K562 (cell line): ENCODE data around the gene RFX6. TPM values are rescaled to one million over a fixed set of nuclear protein-coding genes. Genes with fewer than 3 reads are reported as not detected.

Experiments used
- ATAC-seq: fragments of 200-7000 bp; cut with Tn5 transposase; 3 replicates; pipeline ENCODE4 v1.9.1; 2020; ENCODE audit warnings: moderate library complexity
- BruUV-seq: library from RNA; stranded (reverse); fragments of 400-500 nt; replicated peaks from 2 replicates; lab custom pipeline; 2021; lab: Mats Ljungman, UMichigan
- CTCF ChIA-PET: fragments of 300-600 bp; formaldehyde crosslinking; extraction: SDS; loops from one replicate; lab custom pipeline; 2021; ENCODE audit warnings: low intra/inter-chr PET ratio; lab: Yijun Ruan, JAX
- POLR2A ChIA-PET: fragments of 300-600, 350-650 bp; sonication (Branson Sonifier 250); formaldehyde crosslinking; extraction: SDS; loops from one replicate; lab custom pipeline; 2021; ENCODE audit warnings: antibody characterized with exemption, inconsistent platforms; lab: Yijun Ruan, JAX
- DNase-seq, 4 experiments: peaks; one replicate each; pipeline versions ENCODE4 v3.0.0 to v3.0.0-alpha.2; 2011 to 2018; ENCODE audit warnings: low spot score in 3 of 4, mixed read lengths in 3 of 4; ENCODE audit errors: extremely low read depth in 1 of 4
- FAIRE-seq: peaks from 2 replicates; lab custom pipeline; 2011; peaks lifted over from hg19 to GRCh38; lab: Jason Lieb, UNC
- H2AFZ ChIP-seq: 2 replicates; pipeline ENCODE4 v1.6.0; 2011; ENCODE audit warnings: low read depth, low read length, control low read depth, inconsistent platforms
- H3K27ac ChIP-seq: fragments of 200-600 bp; 3 replicates; pipeline ENCODE4 v1.8.0; 2011; ENCODE audit warnings: low read depth, mild to moderate bottlenecking, control low read depth, inconsistent platforms, low read length, moderate library complexity, mixed read lengths; ENCODE audit errors: extremely low read depth
- H3K27me3 ChIP-seq, 2 experiments: fragments of 300-600 bp in 1 of 2; 2 replicates in 1 of 2; 3 replicates in 1 of 2; pipeline versions ENCODE4 v1.6.0 to v1.8.0; 2011; ENCODE audit warnings: inconsistent platforms in 2 of 2, low read length in 2 of 2, mild to moderate bottlenecking in 1 of 2, mixed read lengths in 1 of 2, moderate library complexity in 1 of 2; ENCODE audit not compliant: control insufficient read depth in 2 of 2, insufficient read depth in 2 of 2
- H3K36me3 ChIP-seq: fragments of 300-600 bp; 3 replicates; pipeline ENCODE4 v1.8.0; 2011; ENCODE audit warnings: mild to moderate bottlenecking, low read length, inconsistent platforms; ENCODE audit not compliant: control insufficient read depth, insufficient read depth
- H3K4me1 ChIP-seq, 2 experiments: fragments of 200-600 bp in 1 of 2; replicated peaks in 1 of 2; 2 replicates in 1 of 2; 3 replicates in 1 of 2; pipeline versions ENCODE4 v1.5.1 to v1.8.0; 2011; ENCODE audit warnings: inconsistent platforms in 2 of 2, low read length in 2 of 2, mild to moderate bottlenecking in 1 of 2, mixed read lengths in 1 of 2, moderate library complexity in 1 of 2; ENCODE audit not compliant: control insufficient read depth in 2 of 2, insufficient read depth in 2 of 2
- H3K4me2 ChIP-seq: 2 replicates; pipeline ENCODE4 v1.6.1; 2011; ENCODE audit warnings: low read length, control low read depth, inconsistent platforms, mixed read lengths; ENCODE audit not compliant: insufficient read depth
- H3K4me3 ChIP-seq: fragments of 200-600 bp; sonication (generic), shearing (Covaris generic); 2 replicates; pipeline ENCODE4 v1.5.1; 2016; ENCODE audit warnings: control low read depth, inconsistent platforms
- H3K79me2 ChIP-seq: fragments of 200-600 bp; 3 replicates; pipeline ENCODE4 v1.8.0; 2011; ENCODE audit warnings: low read length, inconsistent platforms; ENCODE audit not compliant: control insufficient read depth, insufficient read depth
- H3K9ac ChIP-seq, 2 experiments: 2 replicates each; pipeline versions ENCODE4 v1.6.0 to v1.6.1; 2011; ENCODE audit warnings: low read depth in 2 of 2, low read length in 2 of 2, control low read depth in 1 of 2, inconsistent platforms in 1 of 2, mild to moderate bottlenecking in 1 of 2, mixed read lengths in 1 of 2; ENCODE audit not compliant: insufficient read depth in 1 of 2
- H3K9me1 ChIP-seq: one replicate; pipeline ENCODE4 v1.6.0; 2011; ENCODE audit warnings: inconsistent platforms, mild to moderate bottlenecking, low read length, moderate library complexity; ENCODE audit not compliant: control insufficient read depth, insufficient read depth
- H3K9me3 ChIP-seq: replicated peaks from 2 replicates; pipeline ENCODE4 v1.5.1; 2011; ENCODE audit warnings: low read depth, low read length, inconsistent platforms; ENCODE audit not compliant: control insufficient read depth, insufficient read depth
- H4K20me1 ChIP-seq: replicated peaks from 2 replicates; pipeline ENCODE4 v1.6.1; 2011; ENCODE audit warnings: low read length, inconsistent platforms, mixed read lengths; ENCODE audit not compliant: control insufficient read depth, insufficient read depth
- CEBPB ChIP-seq: fragments of 450-650 bp; IDR thresholded peaks from 2 replicates; pipeline ENCODE4 v1.6.1; 2016; ENCODE audit warnings: missing genetic modification characterization, missing compliant biosample characterization
- CTCF ChIP-seq, 3 experiments: IDR thresholded peaks in 2 of 3; conservative IDR thresholded peaks in 1 of 3; 2 replicates each; pipeline ENCODE4 v1.5.1; 2011 to 2012; ENCODE audit warnings: low read length in 3 of 3, mild to moderate bottlenecking in 3 of 3, control low read depth in 2 of 3, improper control_type of control experiment in 1 of 3, inconsistent platforms in 1 of 3, low read depth in 1 of 3, mixed read lengths in 1 of 3, moderate library complexity in 1 of 3; ENCODE audit not compliant: insufficient read depth in 2 of 3
- DEAF1 ChIP-seq: fragments of 450-650 bp; formaldehyde crosslinking; IDR thresholded peaks from 2 replicates; pipeline ENCODE4 v1.4.0; 2020; ENCODE audit warnings: mild to moderate bottlenecking, moderate library complexity
- FOXA1 ChIP-seq: fragments of 450-650 bp; IDR thresholded peaks from 2 replicates; pipeline ENCODE4 v1.6.1; 2016; ENCODE audit warnings: mild to moderate bottlenecking, borderline replicate concordance
- NFIX ChIP-seq: fragments of 250-450 bp; sonication (Bioruptor Pico); IDR thresholded peaks from 2 replicates; pipeline ENCODE4 v1.4.0; 2020; ENCODE audit warnings: low read depth, mild to moderate bottlenecking, moderate library complexity
- RAD21 ChIP-seq, 2 experiments: fragments of 250-450 bp in 1 of 2; fragments of 450-650 bp in 1 of 2; sonication (Bioruptor Pico) in 1 of 2; formaldehyde crosslinking in 1 of 2; IDR thresholded peaks in 1 of 2; conservative IDR thresholded peaks in 1 of 2; 2 replicates each; pipeline versions ENCODE4 v1.4.0 to v1.8.0; 2020 to 2022; ENCODE audit warnings: mild to moderate bottlenecking in 2 of 2, moderate library complexity in 1 of 2
- RB1 ChIP-seq: fragments of 450-650 bp; IDR thresholded peaks from 2 replicates; pipeline ENCODE4 v1.6.1; 2017; ENCODE audit warnings: low read depth, mild to moderate bottlenecking
- SMC3 ChIP-seq: conservative IDR thresholded peaks from 2 replicates; pipeline ENCODE4 v1.6.1; 2011; ENCODE audit warnings: low read depth, low read length, improper control_type of control experiment; ENCODE audit not compliant: insufficient read depth
- ZKSCAN3 ChIP-seq: fragments of 250-450 bp; sonication (Bioruptor Pico); IDR thresholded peaks from 2 replicates; pipeline ENCODE4 v1.4.0; 2020
- WGBS: fragments of 100-300 bp; shearing (Covaris generic); methylation state at CpG from one replicate; pipeline ENCODE4 v1.1.6; 2016; ENCODE audit warnings: low coverage, mixed read lengths; ENCODE audit not compliant: insufficient coverage; ENCODE audit errors: missing lambda C conversion rate; 5-methylcytosine and 5-hydroxymethylcytosine counted together
- in situ Hi-C: fragments of 300-500 bp; cut with MboI; formaldehyde crosslinking; loops from 4 replicates; pipeline ENCODE4 v1.15.0; 2018; ENCODE audit warnings: inconsistent platforms, mixed read lengths
- intact Hi-C: fragments of 100-400 bp; cut with micrococcal nuclease; formaldehyde crosslinking; loops from 2 replicates; pipeline ENCODE4 v1.14.2; 2022
- polyA plus RNA-seq, 8 experiments: library from polyadenylated mRNA; depleted of rRNA in 4 of 8; stranded (reverse) in 5 of 8; unstranded in 3 of 8; fragments of >200 nt; fragmentation: Nextera tagmentation in 2 of 8; fragmentation: Illumina TruSeq in 1 of 8; extraction: Ambion mirVana in 2 of 8; extraction: Trizol in 1 of 8; gene quantifications; 2 replicates each; pipeline versions ENCODE4 v1.2.1 to v1.2.3, GENCODE V29; 2011 to 2014; ENCODE audit warnings: inconsistent platforms in 1 of 8, missing spikeins in 1 of 8
- total RNA-seq, 7 experiments: library from RNA; depleted of rRNA in 6 of 7; stranded (reverse); fragments of >200 nt in 6 of 7; fragmentation: Illumina TruSeq in 2 of 7; extraction: Trizol in 2 of 7; gene quantifications; 2 replicates each; pipeline versions ENCODE4 v1.2.1 to v1.2.3, GENCODE V29; 2011 to 2021; ENCODE audit warnings: low replicate concordance in 1 of 7

Gene RFX6
- total and polyA plus RNA-seq, 9 of the 15 experiments (the other 6 are each of a cell fraction or from before 2014, with no cell fraction given): not detected

GRCh38 chr6:116969211-116969863, 92.3 kb downstream of the RFX6 start:
- peak; percentile 19 to 64 (median 42) for DNase-seq
- in situ Hi-C loops (no loop called here), intact Hi-C loops (loop anchor here (1.0 to 5.0 kb wide), 4 partner anchors 87 to 702 kb away; no protein-coding TSS in a partner anchor)
- ATAC-seq: peak; percentile 89
- H3K4me3 ChIP-seq: no peak overlapping the region
- no peaks in the 10 kb centered on the region for H4K20me1 ChIP-seq
- H3K4me1 ChIP-seq: no peaks in the 10 kb centered on the region
- H2AFZ ChIP-seq: no peak overlapping the region
- POLR2A ChIA-PET: no interaction called here
- no peak overlapping the region for H3K4me2 ChIP-seq
- no peaks in the 10 kb centered on the region for H3K36me3 ChIP-seq
- no peak overlapping the region for H3K9ac ChIP-seq
- H3K9me1 ChIP-seq: no peaks in the 10 kb centered on the region
- peak; percentile 74 for FAIRE-seq
- H3K9me3 ChIP-seq: no peaks in the 10 kb centered on the region
- CTCF ChIA-PET: interaction anchor here (1.8 kb wide), 1 partner anchor 190 kb away, joined by 7 read pairs; no protein-coding TSS in a partner anchor
- 2% methylated on average over 5 of the region's 5 CpGs for WGBS
- no TSS peak for BruUV-seq
- H3K27ac ChIP-seq: no peak overlapping the region
- no peaks in the 10 kb centered on the region for H3K79me2 ChIP-seq
- no peaks in the 10 kb centered on the region for H3K27me3 ChIP-seq
- TF ChIP-seq CEBPB (tag) (peak; percentile 71), FOXA1 (no peak), CTCF (IDR thresholded peaks at IDR 0.05 in 2 of 3, conservative IDR thresholded peaks at IDR 0.05 in 1 of 3; ENCODE audit: insufficient read depth in 2 of 3, low read depth in 1 of 3, low read length in 3 of 3) (peak; percentile 58 to 69 (median 63)), SMC3 (peak; percentile 24; the same call in 1 of the 2 replicates), ZKSCAN3 (CRISPR knock-in tag) (no peak), DEAF1 (CRISPR knock-in tag) (0 out of 2 replicates have a peak, but pooled peaks have one; percentile 18), RB1 (0 out of 2 replicates have a peak, but pooled peaks have one; percentile 24), RAD21 (CRISPR knock-in tag; conservative IDR thresholded peaks at IDR 0.05 in 1 of 2, IDR thresholded peaks at IDR 0.05 in 1 of 2) (peak; percentile 28 to 75), NFIX (CRISPR knock-in tag) (no peak)
